Measurements from ENCODE around the gene ALX3. TPM values are rescaled to one million over a fixed set of nuclear protein-coding genes. Genes with fewer than 3 reads are reported as not detected.

Gene ALX3
- total RNA-seq, 2 experiments from 2014 or later: not detected

- Mint-ChIP-seq H3K9me3 (no peaks in the 10 kb centered on the region), H3K4me1 (peaks cover 1% of the 10 kb centered on the region), H3K4me3 (no peak overlapping the region), H3K27ac (no peak overlapping the region), H3K27me3 (peaks cover 2% of the 10 kb centered on the region), H3K36me3 (peaks cover 6% of the 10 kb centered on the region)
- no peak for DNase-seq
These were observed 9.1 kb downstream of the ALX3 start for GRCh38 chr1:110061341-110061740.

DNA sequence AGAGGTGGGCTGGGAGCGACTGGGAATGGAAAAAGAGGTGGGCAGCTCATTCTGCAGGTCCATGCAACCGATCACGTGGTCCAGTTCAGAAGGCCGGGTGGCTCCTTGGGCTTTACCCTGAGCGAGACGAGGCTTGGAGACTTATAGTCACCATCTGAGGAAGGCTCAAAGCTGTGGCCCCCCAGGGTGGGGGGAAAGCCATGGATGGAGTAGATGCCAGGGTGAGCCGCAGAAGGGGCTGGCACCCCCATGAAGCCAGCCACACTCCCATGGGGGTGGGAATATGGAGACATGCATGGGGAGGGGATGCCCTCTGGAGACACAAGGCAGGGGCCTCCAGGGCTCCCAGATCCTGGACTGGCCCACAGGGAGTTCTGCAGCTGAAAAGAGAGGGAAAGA, 9.8 kb downstream of the ALX3 start:
- Mint-ChIP-seq H3K36me3 (peaks cover 6% of the 10 kb centered on the region), H3K9me3 (no peaks in the 10 kb centered on the region), H3K4me1 (peaks cover 1% of the 10 kb centered on the region), H3K4me3 (no peak overlapping the region), H3K27me3 (no peaks in the 10 kb centered on the region), H3K27ac (no peak overlapping the region)
- no peak for DNase-seq

GRCh38 chr1:110060034-110060661, 10.3 kb downstream of the ALX3 start:
- H3K4me3 Mint-ChIP-seq: no peak overlapping the region
- H3K9me3 Mint-ChIP-seq: no peaks in the 10 kb centered on the region
- peak; percentile 75 for DNase-seq
- H3K27me3 Mint-ChIP-seq: no peaks in the 10 kb centered on the region
- peaks cover 1% of the 10 kb centered on the region for H3K4me1 Mint-ChIP-seq
- H3K36me3 Mint-ChIP-seq: peaks cover 6% of the 10 kb centered on the region
- no peak overlapping the region for H3K27ac Mint-ChIP-seq

- Mint-ChIP-seq H3K4me3 (no peak overlapping the region), H3K27ac (no peak overlapping the region), H3K9me3 (no peaks in the 10 kb centered on the region), H3K27me3 (no peaks in the 10 kb centered on the region), H3K36me3 (peaks cover 7% of the 10 kb centered on the region), H3K4me1 (peaks cover 1% of the 10 kb centered on the region)
- DNase-seq: no peak
These were observed 11.2 kb downstream of the ALX3 start for GRCh38 chr1:110059133-110059863.

- H3K4me1 Mint-ChIP-seq: peaks cover 1% of the 10 kb centered on the region
- no peaks in the 10 kb centered on the region for H3K9me3 Mint-ChIP-seq
- H3K27me3 Mint-ChIP-seq: no peaks in the 10 kb centered on the region
- no peak for DNase-seq
- H3K4me3 Mint-ChIP-seq: no peak overlapping the region
- H3K27ac Mint-ChIP-seq: no peak overlapping the region
- peaks cover 13% of the 10 kb centered on the region for H3K36me3 Mint-ChIP-seq
These were observed 11.9 kb downstream of the ALX3 start for GRCh38 chr1:110058591-110058990.

DNA sequence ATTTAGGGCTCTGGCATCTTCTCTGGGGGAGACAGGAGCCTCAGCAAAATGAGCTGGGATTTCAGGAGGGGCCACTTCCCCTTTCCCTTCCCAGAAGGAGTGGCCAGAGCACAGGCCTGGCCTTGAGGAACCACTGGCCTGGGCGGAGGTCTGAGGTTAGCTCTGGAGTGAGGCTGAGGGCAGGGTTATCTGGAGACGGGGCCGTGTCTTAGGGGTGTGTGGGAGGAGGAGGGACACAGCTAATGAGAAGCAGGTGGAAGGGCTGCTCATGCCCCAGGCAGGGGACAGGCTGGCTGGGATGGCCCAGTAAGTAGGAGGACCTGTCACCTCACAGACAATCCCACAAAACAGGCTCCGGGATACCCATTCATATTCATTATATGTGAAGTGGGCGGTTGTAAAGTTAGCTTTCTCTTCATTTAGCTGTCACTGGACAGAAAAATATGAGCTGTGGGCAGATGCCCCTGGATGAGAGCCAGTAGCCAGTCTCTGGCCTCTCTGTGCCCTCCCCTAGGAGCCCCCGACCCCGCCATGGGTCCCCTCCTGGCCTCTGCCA, 12.4 kb downstream of the ALX3 start:
- Mint-ChIP-seq H3K36me3 (peaks cover 15% of the 10 kb centered on the region), H3K27ac (no peak overlapping the region), H3K9me3 (no peaks in the 10 kb centered on the region), H3K4me3 (no peak overlapping the region), H3K4me1 (peaks cover 1% of the 10 kb centered on the region), H3K27me3 (no peaks in the 10 kb centered on the region)
- DNase-seq: no peak

DNA sequence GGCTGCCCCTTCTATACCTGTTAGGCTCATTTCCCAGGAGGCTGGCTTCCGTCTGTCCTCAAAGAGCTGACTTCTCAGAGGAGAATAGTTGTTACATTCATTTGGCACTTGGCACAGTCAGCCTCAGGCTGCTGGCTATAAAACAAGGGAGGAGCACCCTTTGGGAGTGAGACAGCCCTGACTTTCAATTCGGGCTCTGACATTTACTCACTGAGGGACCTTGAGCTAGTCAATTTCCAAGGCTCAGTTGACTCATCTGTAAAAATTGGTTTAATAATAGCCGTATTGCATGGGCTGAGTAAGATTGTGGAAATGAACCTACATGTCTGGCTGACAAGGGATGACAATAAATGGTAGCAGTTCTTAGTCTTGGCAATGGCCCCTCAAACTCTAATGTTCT, 13.7 kb downstream of the ALX3 start:
- H3K27ac Mint-ChIP-seq: no peak overlapping the region

DNA sequence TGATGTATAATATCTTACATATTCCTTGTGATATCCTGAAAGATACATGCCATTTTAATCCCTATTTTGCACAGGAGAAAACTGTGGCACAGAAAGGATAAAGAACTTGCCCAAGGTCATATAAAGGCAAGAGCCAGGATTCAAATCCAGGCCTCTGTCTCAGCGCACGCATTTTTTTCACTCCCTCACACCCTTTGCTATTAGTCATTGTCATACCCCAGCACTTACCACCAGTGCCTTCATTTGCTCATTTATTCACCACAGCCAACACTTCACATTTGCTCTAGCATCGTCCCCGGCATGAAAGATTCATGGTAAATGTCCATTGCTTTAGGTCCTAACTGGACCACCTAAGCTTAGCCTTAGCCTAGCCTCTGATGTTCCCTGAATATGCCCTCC, 14.2 kb downstream of the ALX3 start:
- no peak overlapping the region for H3K27ac Mint-ChIP-seq
- DNase-seq: no peak
- peaks cover 1% of the 10 kb centered on the region for H3K4me1 Mint-ChIP-seq
- H3K36me3 Mint-ChIP-seq: peaks cover 16% of the 10 kb centered on the region
- no peaks in the 10 kb centered on the region for H3K9me3 Mint-ChIP-seq
- no peaks in the 10 kb centered on the region for H3K27me3 Mint-ChIP-seq
- no peak overlapping the region for H3K4me3 Mint-ChIP-seq

More for the DNA sequence above, 13.7 kb downstream of the ALX3 start:
- H3K27me3 Mint-ChIP-seq: no peaks in the 10 kb centered on the region
- H3K4me3 Mint-ChIP-seq: no peak overlapping the region
- DNase-seq: no peak
- H3K36me3 Mint-ChIP-seq: peaks cover 16% of the 10 kb centered on the region
- H3K9me3 Mint-ChIP-seq: no peaks in the 10 kb centered on the region
- H3K4me1 Mint-ChIP-seq: peaks cover 1% of the 10 kb centered on the region

DNA sequence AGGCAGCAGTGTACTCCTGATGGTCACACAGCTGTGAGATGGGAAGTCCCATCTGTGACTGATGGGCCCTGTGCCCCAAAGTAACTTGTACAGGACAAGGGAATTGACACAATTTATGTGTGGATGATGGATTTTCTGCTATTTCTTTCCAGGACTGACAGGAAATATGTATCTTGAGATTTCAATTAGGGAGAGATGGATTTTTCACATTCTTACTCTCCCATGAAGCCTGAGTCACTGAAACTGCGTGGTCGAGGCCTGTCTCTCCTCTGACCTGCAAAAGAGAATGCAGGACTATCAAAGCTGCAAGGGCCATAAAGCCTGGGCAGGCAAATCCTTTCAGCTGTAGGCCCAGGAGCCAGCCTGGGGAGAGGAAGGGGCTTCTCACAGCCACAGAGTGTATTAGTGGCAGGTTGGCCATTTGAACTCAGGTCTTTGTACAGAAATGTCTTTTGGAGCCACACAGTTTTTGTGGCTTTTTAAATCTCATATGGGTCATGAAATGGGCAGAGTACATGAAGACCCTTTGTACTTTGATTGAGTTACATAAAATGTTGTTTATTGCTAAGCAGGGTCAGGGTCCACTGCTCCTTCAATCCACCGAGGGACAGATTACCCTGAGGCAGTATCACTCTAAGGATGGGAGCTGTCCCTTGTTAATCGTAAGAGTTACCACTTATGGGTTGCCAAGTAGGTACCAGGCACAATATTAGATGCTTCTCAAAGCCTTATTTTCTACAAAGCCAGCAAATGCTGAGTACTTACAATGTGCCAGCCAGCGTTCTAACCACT, 14.8 kb downstream of the ALX3 start:
- Mint-ChIP-seq H3K27ac (no peak overlapping the region), H3K4me3 (no peak overlapping the region), H3K27me3 (no peaks in the 10 kb centered on the region), H3K4me1 (peaks cover 1% of the 10 kb centered on the region), H3K9me3 (no peaks in the 10 kb centered on the region), H3K36me3 (peaks cover 16% of the 10 kb centered on the region)
- no peak for DNase-seq

- Mint-ChIP-seq H3K4me3 (no peak overlapping the region), H3K4me1 (no peaks in the 10 kb centered on the region), H3K9me3 (no peaks in the 10 kb centered on the region), H3K27ac (no peak overlapping the region), H3K36me3 (peaks cover 12% of the 10 kb centered on the region), H3K27me3 (no peaks in the 10 kb centered on the region)
- DNase-seq: peak; percentile 60
These were observed 16.7 kb downstream of the ALX3 start for GRCh38 chr1:110053552-110054428.

- Mint-ChIP-seq H3K27ac (no peak overlapping the region), H3K4me3 (no peak overlapping the region), H3K27me3 (no peaks in the 10 kb centered on the region), H3K9me3 (no peaks in the 10 kb centered on the region), H3K36me3 (peaks cover 19% of the 10 kb centered on the region), H3K4me1 (no peaks in the 10 kb centered on the region)
- DNase-seq: no peak
These were observed 19.2 kb downstream of the ALX3 start for GRCh38 chr1:110051262-110051648.

- no peak for DNase-seq
- Mint-ChIP-seq H3K4me3 (no peak overlapping the region), H3K9me3 (no peaks in the 10 kb centered on the region), H3K27me3 (no peaks in the 10 kb centered on the region), H3K4me1 (no peaks in the 10 kb centered on the region), H3K27ac (no peak overlapping the region), H3K36me3 (peaks cover 20% of the 10 kb centered on the region)
These were observed 19.7 kb downstream of the ALX3 start for GRCh38 chr1:110050602-110051261.

DNA sequence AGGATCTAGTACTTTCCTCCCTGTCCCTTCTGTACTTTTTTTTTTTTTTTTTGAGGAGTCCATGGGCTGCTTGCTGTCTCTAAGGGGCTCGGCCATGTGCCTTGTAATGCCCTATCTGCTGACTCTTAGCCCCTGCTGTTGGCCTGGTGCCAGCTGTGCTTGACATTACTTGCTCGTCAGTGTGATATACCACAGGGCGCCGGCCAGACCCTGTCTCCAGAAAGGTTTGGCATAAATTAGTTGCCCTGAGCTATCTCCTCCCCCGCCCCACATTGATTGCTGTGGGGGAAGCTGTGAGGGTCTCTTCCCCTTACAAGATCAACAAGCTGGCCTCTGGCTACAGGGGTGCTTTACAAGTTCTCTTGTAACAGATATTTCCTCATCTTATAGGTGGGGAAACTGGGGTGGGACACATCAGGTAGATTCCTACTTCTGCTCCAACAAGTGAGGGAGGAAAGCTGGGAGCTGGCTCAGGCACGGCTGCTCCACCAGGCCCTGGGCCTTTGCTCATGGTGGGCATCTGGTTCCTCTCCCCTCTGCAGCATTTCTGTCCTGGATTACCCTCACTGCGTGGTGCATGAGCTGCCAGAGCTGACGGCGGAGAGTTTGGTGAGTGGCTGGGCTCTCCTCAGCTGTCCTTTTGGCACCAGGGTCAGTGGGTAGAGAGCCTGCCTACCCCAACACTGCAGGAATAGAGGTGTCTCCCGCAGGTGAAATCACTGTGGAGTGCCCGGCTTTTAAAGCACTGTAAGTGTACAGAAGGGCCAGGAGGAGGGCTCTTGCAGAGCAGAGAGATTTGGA, 20.5 kb downstream of the ALX3 start:
- Mint-ChIP-seq H3K36me3 (peaks cover 24% of the 10 kb centered on the region), H3K9me3 (no peaks in the 10 kb centered on the region), H3K27me3 (no peaks in the 10 kb centered on the region), H3K4me3 (no peak overlapping the region), H3K4me1 (no peaks in the 10 kb centered on the region), H3K27ac (no peak overlapping the region)
- no peak for DNase-seq

Data from activated naive CD8-positive, alpha-beta T cell treated with anti-CD3 and anti-CD28 coated beads for 36 hours (primary cell).